Amniotic epithelial cell (primary cell): ENCODE data around the gene AGAP1.
"Not testable (repeated sequence)": the region's sequence is repeated elsewhere in the genome, so short reads cannot be mapped to it uniquely, and the experiment has no call there.

Source experiments
- DNase-seq: peaks from one replicate; pipeline ENCODE4 v3.0.0-alpha.2; 2010; ENCODE audit warnings: low read depth

The AGAP1 gene

GRCh38 chr2:235737840-235738239 is 244.0 kb downstream of the AGAP1 start:
- no peak for DNase-seq

DNA sequence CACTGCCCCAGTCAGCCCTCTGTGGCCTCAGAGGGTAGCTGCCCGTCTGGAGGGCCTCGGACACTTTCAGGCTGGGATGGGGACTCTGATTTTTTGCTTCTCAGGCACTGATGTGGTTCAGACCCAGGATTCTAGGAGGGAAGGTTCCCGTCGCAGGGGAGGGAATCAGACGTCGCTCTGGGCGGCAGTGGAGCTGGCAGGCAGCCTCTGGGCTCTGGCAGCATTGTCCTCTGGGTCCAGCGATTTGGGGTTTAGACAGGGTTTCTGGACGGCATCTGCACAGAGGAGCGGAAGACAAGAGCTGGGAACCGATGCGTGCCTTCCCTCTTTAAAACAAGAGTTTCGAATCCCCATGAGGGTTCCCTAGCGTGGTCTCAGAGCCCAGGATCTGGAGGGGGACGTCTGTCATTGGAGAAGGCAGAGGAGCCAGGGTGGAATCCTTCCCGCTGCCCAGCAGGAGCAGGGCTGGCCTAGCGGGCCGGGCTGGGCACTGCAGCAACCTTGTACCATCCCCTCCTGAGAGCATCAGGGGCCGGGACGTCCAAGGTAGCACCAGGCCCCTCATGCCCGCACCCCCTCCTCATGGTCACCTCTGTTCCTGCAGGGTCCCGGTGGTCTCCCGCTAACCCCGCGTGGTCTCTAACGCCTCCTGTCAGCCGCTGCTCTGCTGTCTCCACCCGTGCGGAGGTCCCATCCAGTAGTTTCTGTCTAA is 246.0 kb downstream of the AGAP1 start:
- no peak for DNase-seq

DNA sequence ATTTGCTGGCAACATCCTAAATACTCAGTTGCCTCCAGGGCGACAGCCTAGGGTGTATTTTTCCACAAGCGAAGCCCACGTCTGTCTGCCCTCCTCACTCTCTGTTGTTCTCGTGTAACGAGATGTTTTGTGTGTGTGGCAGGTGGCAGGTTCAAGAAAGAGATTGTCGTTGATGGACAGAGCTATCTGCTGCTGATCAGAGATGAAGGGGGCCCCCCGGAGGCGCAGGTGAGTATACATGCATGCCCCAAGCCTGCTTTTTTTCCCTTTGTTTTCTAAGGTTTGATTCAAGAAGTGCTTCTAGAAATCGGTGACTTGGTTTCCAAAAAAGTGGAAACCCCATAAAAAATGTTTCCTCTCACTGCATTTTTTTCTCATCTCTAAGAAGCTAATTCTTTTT is 247.0 kb downstream of the AGAP1 start:
- peak; percentile 6 for DNase-seq

- no peak for DNase-seq
These were observed 250.3 kb downstream of the AGAP1 start for GRCh38 chr2:235744161-235744560.

- peak; percentile 68 for DNase-seq
These were observed 251.8 kb downstream of the AGAP1 start for GRCh38 chr2:235745597-235745996.

DNA sequence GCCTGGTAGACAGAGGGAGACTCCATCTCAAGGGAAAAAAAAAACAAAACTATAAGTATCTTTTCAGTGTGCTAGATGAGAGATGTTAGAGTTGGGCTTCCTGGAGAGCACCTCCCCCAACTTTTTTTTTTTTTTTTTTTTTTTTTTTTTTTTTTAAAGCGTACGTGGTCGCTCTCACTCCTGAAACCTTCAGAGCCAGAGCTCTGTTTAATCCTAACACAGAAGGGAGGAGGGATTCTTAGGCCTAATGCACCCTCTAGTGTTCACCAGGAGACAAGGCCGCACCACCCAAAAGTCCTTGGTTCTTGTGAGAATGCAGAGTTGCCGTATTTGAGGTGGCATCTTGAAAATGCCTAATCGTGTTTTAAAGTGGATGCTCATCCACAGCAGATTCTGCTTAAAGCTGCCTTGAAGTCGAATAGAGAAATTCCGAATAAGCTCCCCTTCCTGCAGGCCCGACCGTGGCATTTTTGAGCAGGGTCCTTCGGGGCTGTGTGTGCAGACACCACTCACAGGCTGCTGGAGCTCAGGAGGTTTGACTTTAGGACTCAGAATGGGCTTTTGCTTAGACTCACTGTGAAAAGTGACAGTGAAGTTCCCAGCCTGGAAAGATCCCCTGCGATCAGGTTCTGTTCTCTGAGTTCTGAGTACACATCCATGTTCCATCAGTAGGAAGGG is 252.6 kb downstream of the AGAP1 start:
- peak; percentile 89 for DNase-seq

DNA sequence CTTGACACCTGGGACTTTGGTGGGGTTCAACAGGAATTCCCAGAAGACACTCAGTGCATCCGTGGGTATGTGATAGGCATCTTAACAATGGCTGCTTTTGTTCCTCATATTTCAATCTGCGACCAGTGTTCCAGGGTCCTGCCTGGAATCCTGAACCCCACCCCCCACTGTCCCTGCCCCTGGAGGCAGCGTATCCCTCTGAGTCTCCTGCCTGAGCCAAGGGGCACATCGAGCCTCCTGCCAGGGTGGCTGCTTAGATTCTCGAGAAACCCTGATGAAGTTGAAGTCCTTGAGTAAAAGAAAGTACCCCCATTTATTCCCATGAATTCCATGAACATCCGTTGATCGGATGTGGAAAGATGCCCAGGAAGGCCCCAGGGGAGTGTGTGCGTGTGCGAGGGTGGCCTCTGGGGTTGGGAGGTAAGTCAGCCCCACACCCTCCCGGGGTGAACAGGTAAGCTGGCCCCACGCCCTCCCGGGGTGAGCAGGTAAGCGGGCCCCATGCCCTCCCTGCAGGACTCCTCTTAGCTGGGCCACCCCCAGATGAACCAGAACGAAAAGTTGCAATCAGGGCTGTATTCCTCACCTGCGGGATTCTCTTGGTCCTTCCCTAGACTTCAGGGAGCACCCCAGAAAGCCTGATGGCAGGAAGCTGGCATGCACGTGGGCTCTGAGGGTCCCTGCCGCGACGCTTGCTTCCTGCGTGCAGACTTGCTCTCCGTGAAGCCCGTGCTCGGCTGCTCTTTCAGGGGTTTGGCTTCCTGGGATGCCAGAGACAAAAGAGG is 253.3 kb downstream of the AGAP1 start:
- no peak for DNase-seq

DNA sequence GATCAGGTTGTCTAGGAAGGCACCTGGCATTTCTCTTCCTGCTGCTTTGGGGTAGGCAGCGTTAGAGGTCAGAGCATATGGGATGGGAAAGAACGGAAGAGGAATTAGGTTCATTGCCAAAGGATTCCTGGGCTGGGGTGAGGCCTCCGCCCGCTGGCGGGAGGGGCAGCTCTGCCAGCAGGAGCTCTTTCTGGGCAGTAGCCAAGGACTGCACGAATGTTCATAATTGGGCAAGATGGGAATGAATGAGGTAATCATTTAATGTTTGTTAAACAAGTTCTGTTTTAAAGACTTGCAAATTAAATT is 253.9 kb downstream of the AGAP1 start:
- peak; percentile 44 for DNase-seq

- DNase-seq, result peak; percentile 42
These were observed 255.4 kb downstream of the AGAP1 start for GRCh38 chr2:235749121-235749770.

DNA sequence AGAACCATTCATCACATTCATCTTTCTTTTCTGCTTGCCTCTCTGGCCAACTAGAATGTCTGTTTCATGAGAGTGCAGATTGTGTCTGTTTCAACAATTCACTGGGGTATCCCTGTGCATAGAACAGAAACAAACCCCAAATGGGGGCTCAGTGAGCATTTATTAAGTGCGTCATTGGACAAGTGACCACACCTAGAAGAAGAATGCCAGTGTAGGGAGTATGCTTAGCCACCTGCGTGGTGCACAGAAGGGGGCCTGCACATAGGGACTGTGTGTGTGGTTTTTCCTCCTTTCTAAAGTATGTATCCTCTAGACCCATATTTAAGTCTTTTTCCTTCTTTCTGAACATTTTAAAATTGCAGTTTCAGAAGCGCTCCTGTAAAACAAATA is 255.9 kb downstream of the AGAP1 start:
- no peak for DNase-seq

GRCh38 chr2:235752846-235753245 is 259.0 kb downstream of the AGAP1 start:
- DNase-seq, result no peak

- no peak for DNase-seq
These were observed 260.7 kb downstream of the AGAP1 start for GRCh38 chr2:235754357-235755207.

DNA sequence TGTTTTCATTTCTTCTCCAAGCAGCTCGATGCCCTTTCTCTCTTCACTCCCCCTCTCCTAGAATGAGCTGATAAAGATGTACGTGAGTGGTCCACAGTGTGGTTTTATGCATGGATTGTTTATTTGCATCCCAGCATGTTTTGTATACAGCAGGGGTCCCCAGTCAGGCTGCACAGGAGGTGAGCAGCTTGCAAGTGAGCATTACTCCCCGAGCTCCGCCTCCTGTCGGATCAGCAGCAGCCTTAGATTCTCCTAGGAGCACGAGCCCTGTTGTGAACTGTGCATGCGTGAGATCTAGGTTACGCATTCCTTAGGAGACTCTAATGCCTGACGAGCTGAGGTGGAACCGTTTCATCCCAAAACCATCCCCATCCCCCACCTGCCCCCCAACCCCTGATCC is 262.6 kb downstream of the AGAP1 start:
- DNase-seq, result no peak

- no peak for DNase-seq
These were observed 263.4 kb downstream of the AGAP1 start for GRCh38 chr2:235757212-235757611.

DNA sequence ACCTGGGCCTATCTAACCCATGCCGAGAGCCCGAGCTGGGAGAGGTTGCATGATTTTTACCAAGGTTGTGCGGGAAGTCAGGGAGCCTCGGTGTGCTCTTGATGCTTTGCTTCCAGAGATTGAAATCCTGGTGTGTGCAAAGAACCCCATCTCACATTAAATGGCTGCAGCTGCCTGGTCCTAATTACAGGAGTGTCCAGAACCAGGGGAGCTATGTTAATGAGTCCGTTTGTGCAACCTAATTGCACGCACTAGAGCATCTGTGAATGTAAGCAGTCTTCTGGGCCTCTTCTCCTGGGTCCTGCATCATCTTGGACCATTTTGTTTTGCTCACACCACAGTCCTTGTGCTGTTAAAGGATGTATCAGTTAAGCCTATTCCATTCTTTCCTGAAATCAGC is 263.8 kb downstream of the AGAP1 start:
- DNase-seq, result no peak

GRCh38 chr2:235762832-235763598 is 269.2 kb downstream of the AGAP1 start:
- DNase-seq, result no peak

DNA sequence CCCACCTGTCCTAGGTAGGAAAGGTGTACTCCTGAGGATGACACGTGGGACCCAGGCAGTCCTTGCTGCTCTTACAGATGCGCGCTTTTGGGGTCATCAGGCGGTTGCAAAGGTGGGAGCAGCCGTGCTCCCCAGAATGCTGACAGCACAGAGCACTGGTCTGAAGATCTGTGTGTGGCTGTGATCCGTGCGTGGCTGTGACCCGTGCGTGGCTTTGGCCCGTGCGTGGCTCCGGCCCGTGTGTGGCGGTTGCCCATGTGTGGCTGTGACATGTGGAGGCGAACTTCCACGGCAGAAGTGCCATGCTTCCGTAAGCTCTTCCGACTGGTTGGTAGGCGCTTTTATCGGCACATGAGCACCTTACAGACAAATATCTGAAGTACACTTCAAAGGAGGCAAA is 270.0 kb downstream of the AGAP1 start:
- no peak for DNase-seq

- DNase-seq, result not testable (repeated sequence)
These were observed 270.6 kb downstream of the AGAP1 start for GRCh38 chr2:235764478-235764877.

- DNase-seq, result peak; percentile 91
These were observed 271.5 kb downstream of the AGAP1 start for GRCh38 chr2:235765181-235765820.

DNA sequence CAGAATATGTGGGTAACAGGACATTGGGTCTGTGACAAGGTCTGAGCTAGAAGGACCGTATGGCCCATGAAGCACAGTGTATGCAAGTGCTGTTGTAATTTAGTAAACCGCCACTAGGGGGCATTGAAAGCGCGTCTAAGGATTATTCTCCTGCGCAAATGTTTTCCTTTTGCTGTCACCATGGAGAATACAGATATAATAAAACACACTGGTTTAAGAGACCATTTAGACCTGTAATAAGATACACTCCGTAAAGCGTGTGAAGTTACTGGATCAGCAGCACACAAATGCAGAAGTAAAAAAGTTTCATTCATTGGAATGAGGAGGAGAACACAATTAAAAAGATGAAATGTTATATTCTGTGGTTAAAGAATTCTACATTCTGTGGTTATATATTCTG is 272.4 kb downstream of the AGAP1 start:
- DNase-seq, result peak; percentile 74
